Natural killer cell (primary cell): ENCODE measurements around the gene IL27RA. TPM values are rescaled to one million over a fixed set of nuclear protein-coding genes. Genes with fewer than 3 reads are reported as not detected.

Experiments used
- ATAC-seq, 3 donors: fragments of 150-1000 bp in 2 of 3; fragments of 200-7000 bp in 1 of 3; cut with Tn5 transposase; 1 replicate in 1 of 3; 2 replicates in 2 of 3; pipeline ENCODE4 v1.10.0; 2021; ENCODE audit warnings: mild to moderate bottlenecking in 2 of 3, moderate library complexity in 2 of 3
- DNase-seq, 2 donors: peaks; one replicate each; pipeline versions ENCODE4 v3.0.0 to v3.0.0-alpha.2; 2013 to 2021; ENCODE audit warnings: mixed read lengths in 1 of 2
- H3K27ac ChIP-seq: one replicate; pipeline ENCODE4 v1.5.1; 2013; ENCODE audit warnings: mild to moderate bottlenecking, low read length
- H3K27me3 ChIP-seq: one replicate; pipeline ENCODE4 v1.6.1; 2013; ENCODE audit warnings: low read length; ENCODE audit not compliant: control insufficient read depth, insufficient read depth
- H3K36me3 ChIP-seq: one replicate; pipeline ENCODE4 v1.6.1; 2013; ENCODE audit warnings: low read length; ENCODE audit not compliant: control insufficient read depth, insufficient read depth
- H3K4me1 ChIP-seq: one replicate; pipeline ENCODE4 v1.6.1; 2013; ENCODE audit warnings: low read length; ENCODE audit not compliant: control insufficient read depth, insufficient read depth
- H3K4me3 ChIP-seq: one replicate; pipeline ENCODE4 v1.5.1; 2013; ENCODE audit warnings: low read length
- H3K9me3 ChIP-seq: one replicate; pipeline ENCODE4 v1.6.1; 2013; ENCODE audit warnings: low read length; ENCODE audit not compliant: control insufficient read depth, insufficient read depth
- H3K27ac Mint-ChIP-seq, 2 donors: one replicate each; pipeline ENCODE4 v1.8.0; 2022; ENCODE audit warnings: mild to moderate bottlenecking in 2 of 2, mixed read lengths in 2 of 2, moderate library complexity in 1 of 2
- H3K27me3 Mint-ChIP-seq, 2 donors: one replicate each; pipeline ENCODE4 v1.8.0; 2022; ENCODE audit warnings: low read depth in 2 of 2, mixed read lengths in 2 of 2
- H3K36me3 Mint-ChIP-seq: one replicate; pipeline ENCODE4 v1.8.0; 2022; ENCODE audit warnings: mixed read lengths
- H3K4me1 Mint-ChIP-seq, 2 donors: one replicate each; pipeline ENCODE4 v1.8.0; 2022; ENCODE audit warnings: mixed read lengths in 2 of 2
- H3K4me3 Mint-ChIP-seq: one replicate; pipeline ENCODE4 v1.8.0; 2022; ENCODE audit warnings: mild to moderate bottlenecking, moderate library complexity, mixed read lengths
- H3K9me3 Mint-ChIP-seq, 2 donors: one replicate each; pipeline ENCODE4 v1.8.0; 2022; ENCODE audit warnings: mixed read lengths in 2 of 2
- CTCF ChIP-seq: fragments of 200-600 bp; IDR thresholded peaks from one replicate; pipeline ENCODE4 v1.8.0; 2022; ENCODE audit warnings: antibody characterized with exemption
- WGBS: methylation state at CpG from one replicate; pipeline ENCODE4 v1.1.7; 2013; ENCODE audit warnings: missing lambda C conversion rate; ENCODE audit not compliant: insufficient coverage; 5-methylcytosine and 5-hydroxymethylcytosine counted together
- intact Hi-C: fragments of 100-400 bp; cut with micrococcal nuclease; formaldehyde crosslinking; loops from one replicate; pipeline ENCODE4 v1.14.2; 2022
- total RNA-seq, 4 donors: library from RNA; stranded (reverse); fragments of 120-200 nt in 1 of 4; gene quantifications; one replicate each; pipeline versions ENCODE4 v1.2.3 to v1.2.4, GENCODE V29; 2013 to 2022

The IL27RA gene
- total RNA-seq, 3 donors from 2014 or later (not counting 1 experiment from before 2014, with no cell fraction given): 38.4 to 61.1 (median 58.0) TPM

- Mint-ChIP-seq H3K27ac (peak overlapping the region in 1 of 2 donors; percentile 21), H3K4me3 (no peak overlapping the region), H3K4me1 (peaks cover 9 to 26% of the 10 kb centered on the region in 2 donors), H3K9me3 (no peaks in the 10 kb centered on the region), H3K36me3 (no peaks in the 10 kb centered on the region), H3K27me3 (peaks cover 12 to 16% of the 10 kb centered on the region in 2 donors)
- intact Hi-C loops: no loop called here
- no peaks in the 10 kb centered on the region for H3K9me3 ChIP-seq
- H3K36me3 ChIP-seq: peaks cover 33% of the 10 kb centered on the region
- DNase-seq (no peak), ATAC-seq (no peak)
- H3K27ac ChIP-seq: no peak overlapping the region
- H3K27me3 ChIP-seq: peaks cover 15% of the 10 kb centered on the region
- peaks cover 20% of the 10 kb centered on the region for H3K4me1 ChIP-seq
- H3K4me3 ChIP-seq: no peak overlapping the region
- TF ChIP-seq CTCF: no peak
- WGBS: 80% methylated on average over 6 of the region's 6 CpGs
Measured at GRCh38 chr19:14054099-14054498, 22.5 kb downstream of the IL27RA start.

- intact Hi-C loops: no loop called here
- peaks cover 21% of the 10 kb centered on the region for H3K4me1 ChIP-seq
- H3K9me3 Mint-ChIP-seq: no peaks in the 10 kb centered on the region
- no peak for TF ChIP-seq CTCF
- peaks cover 17 to 21% of the 10 kb centered on the region in 2 donors for H3K27me3 Mint-ChIP-seq
- no peak overlapping the region for H3K4me3 ChIP-seq
- 32% methylated on average over 9 of the region's 11 CpGs for WGBS
- no peak overlapping the region for H3K4me3 Mint-ChIP-seq
- H3K36me3 Mint-ChIP-seq: no peaks in the 10 kb centered on the region
- peaks cover 18% of the 10 kb centered on the region for H3K27me3 ChIP-seq
- no peaks in the 10 kb centered on the region for H3K9me3 ChIP-seq
- ATAC-seq (peak in 1 of 3 donors; percentile 11), DNase-seq (no peak)
- H3K36me3 ChIP-seq: peaks cover 30% of the 10 kb centered on the region
- no peak overlapping the region for H3K27ac ChIP-seq
- H3K27ac Mint-ChIP-seq: peak overlapping the region in 1 of 2 donors; percentile 21
- peaks cover 9 to 26% of the 10 kb centered on the region in 2 donors for H3K4me1 Mint-ChIP-seq
Measured at GRCh38 chr19:14054721-14055120, 23.2 kb downstream of the IL27RA start.

GRCh38 chr19:14055396-14055795 lies 23.8 kb downstream of the IL27RA start:
- no peaks in the 10 kb centered on the region for H3K9me3 Mint-ChIP-seq
- peaks cover 24% of the 10 kb centered on the region for H3K36me3 ChIP-seq
- peaks cover 20 to 23% of the 10 kb centered on the region in 2 donors for H3K27me3 Mint-ChIP-seq
- ATAC-seq (no peak), DNase-seq (no peak)
- H3K27ac Mint-ChIP-seq: no peak overlapping the region
- intact Hi-C loops: no loop called here
- no peak overlapping the region for H3K4me3 Mint-ChIP-seq
- no peak overlapping the region for H3K27ac ChIP-seq
- 96% methylated on average over 3 of the region's 3 CpGs for WGBS
- H3K4me3 ChIP-seq: no peak overlapping the region
- H3K27me3 ChIP-seq: peaks cover 18% of the 10 kb centered on the region
- no peaks in the 10 kb centered on the region for H3K36me3 Mint-ChIP-seq
- TF ChIP-seq CTCF: no peak
- H3K4me1 ChIP-seq: peaks cover 21% of the 10 kb centered on the region
- H3K4me1 Mint-ChIP-seq: peaks cover 9 to 23% of the 10 kb centered on the region in 2 donors
- no peaks in the 10 kb centered on the region for H3K9me3 ChIP-seq

- no peaks in the 10 kb centered on the region for H3K9me3 ChIP-seq
- H3K27ac ChIP-seq: no peak overlapping the region
- H3K4me3 ChIP-seq: no peak overlapping the region
- H3K27ac Mint-ChIP-seq: no peak overlapping the region
- WGBS: 94% methylated on average over 10 of the region's 10 CpGs
- H3K36me3 ChIP-seq: peaks cover 16% of the 10 kb centered on the region
- peaks cover 20 to 25% of the 10 kb centered on the region in 2 donors for H3K27me3 Mint-ChIP-seq
- ATAC-seq (no peak), DNase-seq (no peak)
- no peak overlapping the region for H3K4me3 Mint-ChIP-seq
- no peak for TF ChIP-seq CTCF
- no peaks in the 10 kb centered on the region for H3K9me3 Mint-ChIP-seq
- H3K4me1 ChIP-seq: peaks cover 21% of the 10 kb centered on the region
- intact Hi-C loops: no loop called here
- no peaks in the 10 kb centered on the region for H3K36me3 Mint-ChIP-seq
- peaks cover 9 to 22% of the 10 kb centered on the region in 2 donors for H3K4me1 Mint-ChIP-seq
- H3K27me3 ChIP-seq: peaks cover 18% of the 10 kb centered on the region
Measured at GRCh38 chr19:14056069-14056666, 24.6 kb downstream of the IL27RA start.
